ENCODE data around the gene SEC22A. TPM values are rescaled to one million over a fixed set of nuclear protein-coding genes. Genes with fewer than 3 reads are reported as not detected.

Gene SEC22A
- total and polyA plus RNA-seq, 2 experiments from 2014 or later: 16.0 to 21.9 TPM

- H3K27ac ChIP-seq: peak overlapping the region; percentile 79
- H3K36me3 ChIP-seq (replicated peaks; ENCODE audit: insufficient read depth, low read depth): no peaks in the 10 kb centered on the region
- no peak overlapping the region for H2AFZ ChIP-seq
- H3K9me2 ChIP-seq (replicated peaks; ENCODE audit: insufficient read depth): no peaks in the 10 kb centered on the region
- H3K4me1 ChIP-seq (ENCODE audit: insufficient read depth): peaks cover 29% of the 10 kb centered on the region
- H3K4me3 ChIP-seq: no peak overlapping the region
- TF ChIP-seq EZH2phosphoT487 (IDR thresholded peaks at IDR 0.05; ENCODE audit: low read depth, severe bottlenecking, unreplicated experiment) (no peak), CTCF (IDR thresholded peaks at IDR 0.05; ENCODE audit: poor library complexity) (no peak), EZH2 (IDR thresholded peaks at IDR 0.05; ENCODE audit: borderline replicate concordance) (no peak)
- H3K9me3 ChIP-seq (ENCODE audit: low read depth): no peaks in the 10 kb centered on the region
- H4K20me1 ChIP-seq (ENCODE audit: insufficient read depth, poor library complexity, severe bottlenecking): no peaks in the 10 kb centered on the region
- H3K79me2 ChIP-seq: no peaks in the 10 kb centered on the region
- no peak for DNase-seq (ENCODE audit: low spot score)
- no peaks in the 10 kb centered on the region for H3K27me3 ChIP-seq
- H3K4me2 ChIP-seq: no peak overlapping the region
- 81% methylated on average over 2 of the region's 2 CpGs for WGBS (ENCODE audit: low lambda C conversion rate, missing lambda C conversion rate)
These were observed 44.5 kb upstream of the SEC22A start for GRCh38 chr3:123157209-123157597.

- H3K79me2 ChIP-seq: no peaks in the 10 kb centered on the region
- H3K4me3 ChIP-seq: no peak overlapping the region
- H3K9me3 ChIP-seq (ENCODE audit: low read depth): no peaks in the 10 kb centered on the region
- WGBS (ENCODE audit: low lambda C conversion rate, missing lambda C conversion rate): 58% methylated on average over 4 of the region's 4 CpGs
- no peaks in the 10 kb centered on the region for H4K20me1 ChIP-seq (ENCODE audit: insufficient read depth, poor library complexity, severe bottlenecking)
- no peaks in the 10 kb centered on the region for H3K36me3 ChIP-seq (replicated peaks; ENCODE audit: insufficient read depth, low read depth)
- DNase-seq (ENCODE audit: low spot score): no peak
- no peak for TF ChIP-seq CTCF (IDR thresholded peaks at IDR 0.05; ENCODE audit: poor library complexity)
- TF ChIP-seq EZH2phosphoT487 (IDR thresholded peaks at IDR 0.05; ENCODE audit: low read depth, severe bottlenecking, unreplicated experiment): no peak
- TF ChIP-seq EZH2 (IDR thresholded peaks at IDR 0.05; ENCODE audit: borderline replicate concordance): no peak
- no peaks in the 10 kb centered on the region for H3K9me2 ChIP-seq (replicated peaks; ENCODE audit: insufficient read depth)
- peaks cover 29% of the 10 kb centered on the region for H3K4me1 ChIP-seq (ENCODE audit: insufficient read depth)
- H2AFZ ChIP-seq: no peak overlapping the region
- H3K27me3 ChIP-seq: no peaks in the 10 kb centered on the region
- peak overlapping the region; percentile 33 for H3K4me2 ChIP-seq
- H3K27ac ChIP-seq: peak overlapping the region; percentile 79
These were observed 44.0 kb upstream of the SEC22A start for GRCh38 chr3:123157598-123158287.

DNA sequence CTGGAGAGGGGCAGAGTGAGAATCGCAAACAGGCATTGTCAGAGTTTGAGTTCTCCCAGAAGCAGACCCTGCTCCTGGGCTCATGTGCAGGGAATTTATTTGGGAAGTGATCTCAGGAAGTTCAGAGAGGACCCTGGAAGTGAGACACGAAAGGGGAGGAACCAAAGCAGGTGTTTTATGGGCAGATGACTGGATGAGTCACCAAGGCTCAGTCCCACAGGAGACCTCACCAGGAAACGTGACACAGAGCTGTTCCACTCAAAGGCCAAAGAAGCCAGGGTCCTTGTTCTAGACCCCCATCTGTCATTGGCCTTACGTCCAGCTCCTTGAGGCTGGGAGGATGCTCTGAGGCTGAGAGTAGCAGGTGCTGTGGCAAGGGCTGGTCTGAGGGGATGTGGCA, 43.4 kb upstream of the SEC22A start:
- Histone ChIP-seq H3K4me2 (no peak overlapping the region), H3K36me3 (replicated peaks; ENCODE audit: insufficient read depth, low read depth) (no peaks in the 10 kb centered on the region), H4K20me1 (ENCODE audit: insufficient read depth, poor library complexity, severe bottlenecking) (no peaks in the 10 kb centered on the region), H3K27me3 (no peaks in the 10 kb centered on the region), H3K9me2 (replicated peaks; ENCODE audit: insufficient read depth) (no peaks in the 10 kb centered on the region), H3K4me1 (ENCODE audit: insufficient read depth) (peaks cover 28% of the 10 kb centered on the region), H3K79me2 (no peaks in the 10 kb centered on the region), H3K27ac (peak overlapping the region; percentile 79), H2AFZ (no peak overlapping the region), H3K9me3 (ENCODE audit: low read depth) (no peaks in the 10 kb centered on the region), H3K4me3 (no peak overlapping the region)
- DNase-seq (ENCODE audit: low spot score): no peak
- 68% methylated on average over 4 of the region's 4 CpGs for WGBS (ENCODE audit: low lambda C conversion rate, missing lambda C conversion rate)
- TF ChIP-seq EZH2phosphoT487 (IDR thresholded peaks at IDR 0.05; ENCODE audit: low read depth, severe bottlenecking, unreplicated experiment): no peak
- no peak for TF ChIP-seq EZH2 (IDR thresholded peaks at IDR 0.05; ENCODE audit: borderline replicate concordance)
- TF ChIP-seq CTCF (IDR thresholded peaks at IDR 0.05; ENCODE audit: poor library complexity): no peak

Measured in hepatocyte (in vitro differentiated cells).